ENCODE measurements around the gene RPP30.

- TF ChIP-seq CTCF (IDR thresholded peaks at IDR 0.05), result no peak
- TF ChIP-seq POLR2A (IDR thresholded peaks at IDR 0.05), result no peak
These were observed 49.3 kb upstream of the RPP30 start for GRCh38 chr10:90822508-90822907.

All from right lobe of liver (tissue), 4 donors.